IMR-90 (cell line): ENCODE data around the gene SPG11. TPM values are rescaled to one million over a fixed set of nuclear protein-coding genes. Genes with fewer than 3 reads are reported as not detected.

Experiments used
- ATAC-seq: fragments of 200-7000 bp; cut with Tn5 transposase; 2 replicates; pipeline ENCODE4 v1.9.1; 2020; ENCODE audit warnings: low read depth, mild to moderate bottlenecking, moderate library complexity
- BruUV-seq: library from RNA; stranded (reverse); fragments of 400-500 nt; replicated peaks from 2 replicates; lab custom pipeline; 2021; lab: Mats Ljungman, UMichigan
- CTCF ChIA-PET: fragments of 300-600 bp; formaldehyde crosslinking; extraction: SDS; loops from one replicate; lab custom pipeline; 2021; ENCODE audit warnings: antibody characterized with exemption; lab: Yijun Ruan, JAX
- POLR2A ChIA-PET: fragments of 300-600 bp; sonication (Branson Sonifier 250); formaldehyde crosslinking; loops from one replicate; lab custom pipeline; 2022; ENCODE audit warnings: antibody characterized with exemption; ENCODE audit not compliant: unreplicated experiment; lab: Charles Lee
- DNase-seq: peaks from one replicate; pipeline ENCODE4 v3.0.0; 2013
- H2AFZ ChIP-seq: replicated peaks from 2 replicates; pipeline ENCODE3; 2013; ENCODE audit warnings: low read length, mild to moderate bottlenecking; ENCODE audit not compliant: poor library complexity
- H2AK5ac ChIP-seq: 2 replicates; pipeline ENCODE4 v1.6.1; 2013; ENCODE audit warnings: low read depth, low read length, inconsistent platforms
- H2AK9ac ChIP-seq: replicated peaks from 2 replicates; pipeline ENCODE3; 2013; ENCODE audit warnings: mild to moderate bottlenecking, low read depth, low read length, moderate library complexity; ENCODE audit not compliant: poor library complexity
- H2BK120ac ChIP-seq: 2 replicates; pipeline ENCODE4 v1.6.1; 2013; ENCODE audit warnings: low read depth, low read length, inconsistent platforms
- H2BK15ac ChIP-seq: 3 replicates; pipeline ENCODE4 v1.6.1; 2013; ENCODE audit warnings: low read depth, low read length, inconsistent platforms
- H2BK20ac ChIP-seq: 2 replicates; pipeline ENCODE4 v1.6.1; 2013; ENCODE audit warnings: low read depth, mild to moderate bottlenecking, inconsistent platforms, low read length, moderate library complexity
- H2BK5ac ChIP-seq: 2 replicates; pipeline ENCODE4 v1.6.1; 2013; ENCODE audit warnings: mild to moderate bottlenecking, low read depth, low read length, inconsistent platforms; ENCODE audit not compliant: poor library complexity, severe bottlenecking
- H3K14ac ChIP-seq: replicated peaks from 2 replicates; pipeline ENCODE4 v1.6.1; 2013; ENCODE audit warnings: low read depth, low read length, inconsistent platforms
- H3K18ac ChIP-seq: 2 replicates; pipeline ENCODE4 v1.6.1; 2013; ENCODE audit warnings: low read depth, low read length, control low read depth
- H3K23ac ChIP-seq: 2 replicates; pipeline ENCODE4 v1.6.1; 2013; ENCODE audit warnings: low read depth, low read length, inconsistent platforms
- H3K27ac ChIP-seq: 2 replicates; pipeline ENCODE4 v1.5.1; 2013; ENCODE audit warnings: mild to moderate bottlenecking, control low read depth, low read length; ENCODE audit not compliant: insufficient read depth
- H3K27me3 ChIP-seq: 2 replicates; pipeline ENCODE4 v1.6.1; 2013; ENCODE audit warnings: low read length; ENCODE audit not compliant: control insufficient read depth, insufficient read depth
- H3K36me3 ChIP-seq: 2 replicates; pipeline ENCODE4 v1.6.1; 2013; ENCODE audit warnings: low read length, mixed read lengths; ENCODE audit not compliant: control insufficient read depth, insufficient read depth
- H3K4ac ChIP-seq: 2 replicates; pipeline ENCODE4 v1.6.1; 2013; ENCODE audit warnings: low read depth, low read length, inconsistent platforms
- H3K4me1 ChIP-seq: 2 replicates; pipeline ENCODE4 v1.6.1; 2013; ENCODE audit warnings: low read length, mixed read lengths; ENCODE audit not compliant: control insufficient read depth, insufficient read depth
- H3K4me2 ChIP-seq: 2 replicates; pipeline ENCODE4 v1.6.1; 2013; ENCODE audit warnings: low read depth, mild to moderate bottlenecking, control low read depth, low read length, moderate library complexity
- H3K4me3 ChIP-seq: 2 replicates; pipeline ENCODE4 v1.5.1; 2013; ENCODE audit warnings: low read depth, mild to moderate bottlenecking, control low read depth, low read length, moderate library complexity; ENCODE audit not compliant: insufficient read depth
- H3K56ac ChIP-seq: 2 replicates; pipeline ENCODE4 v1.6.1; 2013; ENCODE audit warnings: low read length, inconsistent platforms; ENCODE audit not compliant: insufficient read depth; ENCODE audit errors: extremely low read depth
- H3K79me1 ChIP-seq, 2 experiments: 2 replicates each; pipeline ENCODE4 v1.6.1; 2013; ENCODE audit warnings: low read length in 2 of 2, inconsistent platforms in 1 of 2, low read depth in 1 of 2
- H3K9ac ChIP-seq: 2 replicates; pipeline ENCODE4 v1.6.1; 2013; ENCODE audit warnings: low read depth, low read length, control low read depth
- H3K9me1 ChIP-seq: 2 replicates; pipeline ENCODE4 v1.6.1; 2013; ENCODE audit warnings: low read length, inconsistent platforms; ENCODE audit not compliant: insufficient read depth
- H3K9me3 ChIP-seq: 2 replicates; pipeline ENCODE4 v1.6.1; 2013; ENCODE audit warnings: low read length; ENCODE audit not compliant: control insufficient read depth, insufficient read depth
- H4K20me1 ChIP-seq: 2 replicates; pipeline ENCODE4 v1.6.1; 2013; ENCODE audit warnings: low read length, inconsistent platforms; ENCODE audit not compliant: insufficient read depth
- H4K5ac ChIP-seq: 2 replicates; pipeline ENCODE4 v1.6.1; 2013; ENCODE audit warnings: mild to moderate bottlenecking, low read depth, low read length, control low read depth
- H4K8ac ChIP-seq, 2 experiments: 2 replicates each; pipeline ENCODE4 v1.6.1; 2013; ENCODE audit warnings: low read depth in 2 of 2, low read length in 2 of 2, control low read depth in 1 of 2, inconsistent platforms in 1 of 2
- H4K91ac ChIP-seq: 2 replicates; pipeline ENCODE4 v1.6.1; 2013; ENCODE audit warnings: low read depth, low read length, inconsistent platforms; ENCODE audit not compliant: insufficient read depth
- BHLHE40 ChIP-seq: fragments of 150-350 bp; IDR thresholded peaks from 2 replicates; pipeline ENCODE4 v1.6.1; 2016; ENCODE audit warnings: mild to moderate bottlenecking, low read depth, low read length
- CEBPB ChIP-seq: IDR thresholded peaks from 2 replicates; pipeline ENCODE4 v1.6.1; 2012; ENCODE audit warnings: low read depth, low read length, improper control_type of control experiment
- CHD1 ChIP-seq: IDR thresholded peaks from 2 replicates; pipeline ENCODE4 v1.6.1; 2012; ENCODE audit warnings: low read depth, low read length, improper control_type of control experiment
- ELK1 ChIP-seq: fragments of 150-350 bp; IDR thresholded peaks from 2 replicates; pipeline ENCODE4 v1.6.1; 2016; ENCODE audit warnings: low read depth, mild to moderate bottlenecking, low read length, moderate library complexity, borderline replicate concordance
- FOS ChIP-seq: fragments of 150-350 bp; IDR thresholded peaks from 2 replicates; pipeline ENCODE4 v1.6.1; 2016; ENCODE audit warnings: low read depth, low read length
- MAFK ChIP-seq: IDR thresholded peaks from 2 replicates; pipeline ENCODE4 v1.6.1; 2012; ENCODE audit warnings: low read depth, low read length, improper control_type of control experiment
- MAZ ChIP-seq: IDR thresholded peaks from 2 replicates; pipeline ENCODE4 v1.6.1; 2012; ENCODE audit warnings: low read depth, mild to moderate bottlenecking, low read length, improper control_type of control experiment, moderate library complexity, borderline replicate concordance
- MXI1 ChIP-seq: IDR thresholded peaks from 2 replicates; pipeline ENCODE4 v1.6.1; 2012; ENCODE audit warnings: low read depth, mild to moderate bottlenecking, low read length, moderate library complexity, borderline replicate concordance
- NFE2L2 ChIP-seq: fragments of 150-350 bp; IDR thresholded peaks from 2 replicates; pipeline ENCODE4 v1.6.1; 2016; ENCODE audit warnings: low read depth, mild to moderate bottlenecking, low read length
- POLR2A ChIP-seq: IDR thresholded peaks from 2 replicates; pipeline ENCODE4 v1.6.1; 2012; ENCODE audit warnings: mild to moderate bottlenecking, low read depth, low read length
- RAD21 ChIP-seq: IDR thresholded peaks from 2 replicates; pipeline ENCODE4 v1.6.1; 2012; ENCODE audit warnings: low read length, improper control_type of control experiment
- RCOR1 ChIP-seq: IDR thresholded peaks from 2 replicates; pipeline ENCODE4 v1.6.1; 2012; ENCODE audit warnings: mild to moderate bottlenecking, low read length, improper control_type of control experiment; ENCODE audit not compliant: insufficient replicate concordance
- RFX5 ChIP-seq: IDR thresholded peaks from 2 replicates; pipeline ENCODE4 v1.8.0; 2012; ENCODE audit warnings: low read depth, mild to moderate bottlenecking, low read length, moderate library complexity
- SMC3 ChIP-seq: fragments of 150-350 bp; IDR thresholded peaks from 2 replicates; pipeline ENCODE4 v1.6.1; 2016; ENCODE audit warnings: low read depth, mild to moderate bottlenecking, antibody characterized with exemption, low read length, moderate library complexity
- USF2 ChIP-seq: fragments of 150-350 bp; IDR thresholded peaks from 2 replicates; pipeline ENCODE4 v1.6.1; 2017; ENCODE audit warnings: mild to moderate bottlenecking, antibody characterized with exemption, low read length, low read depth
- WGBS, 2 experiments: methylation state at CpG; one replicate each; pipeline versions ENCODE4 v1.1.5 to v1.1.7; 2013; ENCODE audit warnings: missing lambda C conversion rate in 2 of 2; ENCODE audit not compliant: insufficient read length in 1 of 2; ENCODE audit errors: extremely low coverage in 2 of 2; 5-methylcytosine and 5-hydroxymethylcytosine counted together
- dilution Hi-C: fragments of 300-500 bp; cut with HindIII; formaldehyde crosslinking; loops from one replicate; pipeline ENCODE4 v1.14.3; 2018; ENCODE audit warnings: low sequenced_read_pairs; ENCODE audit not compliant: unreplicated experiment
- in situ Hi-C: fragments of 300-500 bp; cut with MboI; formaldehyde crosslinking; loops from 3 replicates; pipeline ENCODE4 v1.14.3; 2019; ENCODE audit warnings: low sequenced_read_pairs, inconsistent platforms, mixed read lengths
- intact Hi-C: fragments of 100-400 bp; cut with micrococcal nuclease; formaldehyde crosslinking; loops from 2 replicates; pipeline ENCODE4 v1.10.0; 2022
- polyA plus RNA-seq, 3 experiments: library from polyadenylated mRNA; depleted of rRNA; stranded (reverse); fragments of >200 nt; gene quantifications; 2 replicates each; pipeline ENCODE4 v1.2.3, GENCODE V29; 2012; ENCODE audit warnings: low replicate concordance in 1 of 3
- total RNA-seq: library from RNA; depleted of rRNA; stranded (reverse); fragments of >200 nt; gene quantifications from 2 replicates; pipeline ENCODE4 v1.2.3, GENCODE V29; 2012
- TF ChIP-seq, protein P1 (sequence below): conservative IDR thresholded peaks from 2 replicates; pipeline ENCODE4 v1.5.1; 2012; ENCODE audit warnings: mild to moderate bottlenecking, low read depth, low read length, improper control_type of control experiment

The SPG11 gene
- total and polyA plus RNA-seq, 2 of the 4 experiments (the other 2 are of a cell fraction) = 30.8 to 32.6 TPM

DNA sequence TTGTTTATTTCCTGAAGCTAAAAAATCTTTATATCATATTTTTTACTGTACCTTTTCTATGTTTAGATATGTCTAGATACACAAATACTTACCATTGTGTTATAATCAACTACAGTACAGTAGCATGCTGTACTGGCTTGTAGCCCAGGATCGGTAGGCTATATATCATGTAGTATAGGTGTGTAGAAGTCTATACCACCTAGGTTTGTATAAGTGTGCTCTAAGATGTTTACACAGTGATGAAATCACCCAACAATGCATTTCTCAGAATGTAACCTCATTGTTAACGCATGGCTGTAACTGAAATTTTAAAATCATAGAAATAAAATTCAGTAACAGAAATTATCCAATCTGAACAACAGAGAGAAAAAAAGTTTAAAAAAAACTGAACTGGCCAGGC lies 83.4 kb downstream of the SPG11 start:
- DNase-seq (no peak), ATAC-seq (no peak)
- dilution Hi-C loops (no loop called here), intact Hi-C loops (no loop called here), in situ Hi-C loops (loop anchor here (5.0 kb wide), 1 partner anchor 157 kb away; the partner anchor contains the start of gene TRIM69)
- Histone ChIP-seq H3K14ac (no peak overlapping the region), H4K91ac (no peak overlapping the region), H3K36me3 (peaks cover 15% of the 10 kb centered on the region), H2AFZ (no peak overlapping the region), H3K23ac (no peak overlapping the region), H2BK20ac (no peak overlapping the region), H3K27ac (no peak overlapping the region), H4K8ac (no peak overlapping the region), H2AK9ac (no peak overlapping the region), H4K20me1 (no peaks in the 10 kb centered on the region), H3K4ac (no peak overlapping the region), H3K4me2 (no peak overlapping the region), H4K5ac (no peak overlapping the region), H3K79me1 (peaks cover 2 to 6% of the 10 kb centered on the region in 2 experiments; a peak in 2 of 4 replicates), H3K9ac (no peak overlapping the region), H2BK15ac (no peak overlapping the region), H3K9me3 (no peaks in the 10 kb centered on the region), H2AK5ac (no peak overlapping the region), H2BK5ac (no peak overlapping the region), H3K56ac (no peak overlapping the region), H3K18ac (no peak overlapping the region), H3K4me3 (no peak overlapping the region), H3K9me1 (no peaks in the 10 kb centered on the region; the same call in 1 of the 2 replicates), H3K27me3 (no peaks in the 10 kb centered on the region), H2BK120ac (no peak overlapping the region), H3K4me1 (no peaks in the 10 kb centered on the region)
- WGBS, 2 experiments = no CpG with 5 or more reads among the region's 2 CpGs
- no peak for TF ChIP-seq RAD21
- no peak for TF ChIP-seq CEBPB
- no peak for TF ChIP-seq RCOR1
- TF ChIP-seq FOS = no peak
- TF ChIP-seq MAZ = no peak
- no peak for TF ChIP-seq POLR2A
- TF ChIP-seq NFE2L2 = no peak
- TF ChIP-seq USF2 = no peak
- no peak for TF ChIP-seq MXI1
- no peak for TF ChIP-seq CHD1
- TF ChIP-seq ELK1 = no peak
- TF ChIP-seq, protein P1, sequence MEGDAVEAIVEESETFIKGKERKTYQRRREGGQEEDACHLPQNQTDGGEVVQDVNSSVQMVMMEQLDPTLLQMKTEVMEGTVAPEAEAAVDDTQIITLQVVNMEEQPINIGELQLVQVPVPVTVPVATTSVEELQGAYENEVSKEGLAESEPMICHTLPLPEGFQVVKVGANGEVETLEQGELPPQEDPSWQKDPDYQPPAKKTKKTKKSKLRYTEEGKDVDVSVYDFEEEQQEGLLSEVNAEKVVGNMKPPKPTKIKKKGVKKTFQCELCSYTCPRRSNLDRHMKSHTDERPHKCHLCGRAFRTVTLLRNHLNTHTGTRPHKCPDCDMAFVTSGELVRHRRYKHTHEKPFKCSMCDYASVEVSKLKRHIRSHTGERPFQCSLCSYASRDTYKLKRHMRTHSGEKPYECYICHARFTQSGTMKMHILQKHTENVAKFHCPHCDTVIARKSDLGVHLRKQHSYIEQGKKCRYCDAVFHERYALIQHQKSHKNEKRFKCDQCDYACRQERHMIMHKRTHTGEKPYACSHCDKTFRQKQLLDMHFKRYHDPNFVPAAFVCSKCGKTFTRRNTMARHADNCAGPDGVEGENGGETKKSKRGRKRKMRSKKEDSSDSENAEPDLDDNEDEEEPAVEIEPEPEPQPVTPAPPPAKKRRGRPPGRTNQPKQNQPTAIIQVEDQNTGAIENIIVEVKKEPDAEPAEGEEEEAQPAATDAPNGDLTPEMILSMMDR = no peak
- no peak for TF ChIP-seq MAFK
- TF ChIP-seq RFX5 = no peak
- no peak for TF ChIP-seq BHLHE40
- no peak for TF ChIP-seq SMC3
- ChIA-PET POLR2A (no interaction called here), CTCF (interaction anchor here (0.6 kb wide), 1 partner anchor 29 kb away, joined by 3 read pairs; no protein-coding TSS in a partner anchor)
- no TSS peak for BruUV-seq
